CD8-positive, alpha-beta memory T cell (primary cell): ENCODE results near the gene IFI27L2. TPM values are rescaled to one million over a fixed set of nuclear protein-coding genes. Genes with fewer than 3 reads are reported as not detected.

ENCODE experiments used
- CTCF ChIA-PET: fragments of 350-600 bp; sonication (Branson Sonifier 250); formaldehyde crosslinking; loops from one replicate; lab custom pipeline; 2021; ENCODE audit warnings: antibody characterized with exemption; lab: Charles Lee
- POLR2A ChIA-PET: fragments of 350-600 bp; sonication (Branson Sonifier 250); formaldehyde crosslinking; loops from one replicate; lab custom pipeline; 2021; ENCODE audit warnings: antibody characterized with exemption; lab: Charles Lee
- DNase-seq, 5 donors: peaks; one replicate each; pipeline versions ENCODE4 v3.0.0 to v3.0.0-alpha.2; 2020 to 2022; ENCODE audit warnings: mixed read lengths in 1 of 5
- H3K27ac ChIP-seq: one replicate; pipeline ENCODE4 v1.7.0; 2013; ENCODE audit warnings: low read depth, mild to moderate bottlenecking, low read length, moderate library complexity
- H3K27me3 ChIP-seq: 2 replicates; pipeline ENCODE4 v1.7.0; 2013; ENCODE audit warnings: low read length, mild to moderate bottlenecking; ENCODE audit not compliant: insufficient read depth, poor library complexity, severe bottlenecking
- H3K36me3 ChIP-seq: 2 replicates; pipeline ENCODE4 v1.7.0; 2013; ENCODE audit warnings: mild to moderate bottlenecking, low read length, moderate library complexity; ENCODE audit not compliant: insufficient read depth
- H3K4me1 ChIP-seq: 2 replicates; pipeline ENCODE4 v1.7.0; 2013; ENCODE audit warnings: mild to moderate bottlenecking, low read length, moderate library complexity; ENCODE audit not compliant: insufficient read depth
- H3K4me3 ChIP-seq: 2 replicates; pipeline ENCODE4 v1.7.0; 2013; ENCODE audit warnings: mild to moderate bottlenecking, low read length
- H3K9me3 ChIP-seq: 2 replicates; pipeline ENCODE4 v1.7.0; 2013; ENCODE audit warnings: mild to moderate bottlenecking, low read length
- H3K27ac Mint-ChIP-seq, 8 donors: one replicate each; pipeline ENCODE4 v1.8.0; 2020 to 2021; ENCODE audit warnings: mixed read lengths in 8 of 8, mild to moderate bottlenecking in 6 of 8, inconsistent platforms in 3 of 8, moderate library complexity in 3 of 8
- H3K27me3 Mint-ChIP-seq, 2 donors: one replicate each; pipeline ENCODE4 v1.8.0; 2020 to 2021; ENCODE audit warnings: mixed read lengths in 2 of 2, mild to moderate bottlenecking in 1 of 2, moderate library complexity in 1 of 2
- H3K36me3 Mint-ChIP-seq, 3 donors: one replicate each; pipeline ENCODE4 v1.8.0; 2020 to 2021; ENCODE audit warnings: mixed read lengths in 3 of 3, inconsistent platforms in 1 of 3, mild to moderate bottlenecking in 1 of 3
- H3K4me1 Mint-ChIP-seq, 3 donors: one replicate each; pipeline ENCODE4 v1.8.0; 2020 to 2021; ENCODE audit warnings: mixed read lengths in 3 of 3, inconsistent platforms in 1 of 3, mild to moderate bottlenecking in 1 of 3
- H3K4me3 Mint-ChIP-seq, 7 donors: one replicate each; pipeline ENCODE4 v1.8.0; 2020 to 2021; ENCODE audit warnings: mixed read lengths in 7 of 7, mild to moderate bottlenecking in 6 of 7, moderate library complexity in 4 of 7, inconsistent platforms in 2 of 7
- H3K9me3 Mint-ChIP-seq, 5 donors: one replicate each; pipeline ENCODE4 v1.8.0; 2020 to 2022; ENCODE audit warnings: mixed read lengths in 5 of 5, mild to moderate bottlenecking in 3 of 5, moderate library complexity in 2 of 5, inconsistent platforms in 1 of 5
- polyA plus RNA-seq: library from polyadenylated mRNA; unstranded; fragments of 300-500 nt; fragmentation: Illumina TruSeq; gene quantifications from one replicate; pipeline ENCODE4 v1.2.3, GENCODE V29; 2021
- total RNA-seq, 2 experiments: library from RNA; stranded (reverse); gene quantifications; one replicate each; pipeline ENCODE4 v1.2.3, GENCODE V29; 2021

The IFI27L2 gene
- total and polyA plus RNA-seq, 3 experiments from 2014 or later, result 55.9 to 95.5 (median 58.5) TPM

- Histone ChIP-seq H3K4me1 (peaks cover 5% of the 10 kb centered on the region), H3K27ac (no peak overlapping the region), H3K36me3 (no peaks in the 10 kb centered on the region), H3K9me3 (no peaks in the 10 kb centered on the region), H3K4me3 (no peak overlapping the region), H3K27me3 (no peaks in the 10 kb centered on the region)
- H3K36me3 Mint-ChIP-seq, result peaks cover 0 to 9% (median 0%) of the 10 kb centered on the region in 3 donors
- DNase-seq, result no peak
- peaks cover 18 to 39% of the 10 kb centered on the region in 2 donors for H3K27me3 Mint-ChIP-seq
- H3K4me1 Mint-ChIP-seq, result peaks cover 2 to 6% (median 4%) of the 10 kb centered on the region in 3 donors
- H3K27ac Mint-ChIP-seq, result no peak overlapping the region
- ChIA-PET CTCF (interaction anchor here (1.2 to 2.1 kb wide), 2 partner anchors 16 to 27 kb away, joined by 4 to 8 read pairs; no protein-coding TSS in a partner anchor), POLR2A (no interaction called here)
- peak overlapping the region in 1 of 7 donors; percentile 5 for H3K4me3 Mint-ChIP-seq
- no peaks in the 10 kb centered on the region for H3K9me3 Mint-ChIP-seq
These were observed 23.3 kb upstream of the IFI27L2 start for GRCh38 chr14:94152676-94153075.

GRCh38 chr14:94145902-94146527 is 16.6 kb upstream of the IFI27L2 start:
- Histone ChIP-seq H3K4me3 (no peak overlapping the region), H3K36me3 (no peaks in the 10 kb centered on the region), H3K27me3 (no peaks in the 10 kb centered on the region), H3K27ac (no peak overlapping the region), H3K9me3 (no peaks in the 10 kb centered on the region), H3K4me1 (no peaks in the 10 kb centered on the region)
- peaks cover 17 to 27% (median 18%) of the 10 kb centered on the region in 3 donors for H3K4me1 Mint-ChIP-seq
- H3K36me3 Mint-ChIP-seq, result no peaks in the 10 kb centered on the region
- no peaks in the 10 kb centered on the region for H3K9me3 Mint-ChIP-seq
- H3K4me3 Mint-ChIP-seq, result peak overlapping the region in 1 of 7 donors; percentile 10
- ChIA-PET CTCF (interaction anchor here (1.2 to 2.1 kb wide), 2 partner anchors 9 to 34 kb away, joined by 3 to 15 read pairs; no protein-coding TSS in a partner anchor), POLR2A (no interaction called here)
- peaks cover 0 to 4% of the 10 kb centered on the region in 2 donors for H3K27me3 Mint-ChIP-seq
- no peak for DNase-seq
- peak overlapping the region in 4 of 8 donors; percentile 7 to 62 (median 16) for H3K27ac Mint-ChIP-seq

- Mint-ChIP-seq H3K27ac (no peak overlapping the region), H3K36me3 (no peaks in the 10 kb centered on the region), H3K9me3 (no peaks in the 10 kb centered on the region), H3K4me3 (no peak overlapping the region), H3K27me3 (no peaks in the 10 kb centered on the region), H3K4me1 (peaks cover 17 to 27% (median 18%) of the 10 kb centered on the region in 3 donors)
- Histone ChIP-seq H3K9me3 (no peaks in the 10 kb centered on the region), H3K4me1 (no peaks in the 10 kb centered on the region), H3K27ac (no peak overlapping the region), H3K36me3 (no peaks in the 10 kb centered on the region), H3K4me3 (no peak overlapping the region), H3K27me3 (no peaks in the 10 kb centered on the region)
- CTCF ChIA-PET, result interaction anchor here (2.1 kb wide), 1 partner anchor 8 kb away, joined by 15 read pairs; no protein-coding TSS in a partner anchor
- no peak for DNase-seq
- POLR2A ChIA-PET, result interaction anchor here (0.6 kb wide), 1 partner anchor 19 kb away, joined by 4 read pairs; no protein-coding TSS in a partner anchor
These were observed 15.4 kb upstream of the IFI27L2 start for GRCh38 chr14:94144765-94145164.

- no peak overlapping the region for H3K27ac Mint-ChIP-seq
- peaks cover 0 to 3% of the 10 kb centered on the region in 2 donors for H3K27me3 Mint-ChIP-seq
- Histone ChIP-seq H3K27me3 (no peaks in the 10 kb centered on the region), H3K36me3 (no peaks in the 10 kb centered on the region), H3K9me3 (no peaks in the 10 kb centered on the region), H3K4me1 (no peaks in the 10 kb centered on the region), H3K4me3 (no peak overlapping the region), H3K27ac (no peak overlapping the region)
- no peak for DNase-seq
- H3K4me1 Mint-ChIP-seq, result peaks cover 17 to 27% (median 18%) of the 10 kb centered on the region in 3 donors
- POLR2A ChIA-PET, result no interaction called here
- no peaks in the 10 kb centered on the region for H3K9me3 Mint-ChIP-seq
- CTCF ChIA-PET, result interaction anchor here (2.2 to 3.6 kb wide), 2 partner anchors 12 to 118 kb away, joined by 4 to 23 read pairs; partner anchors contain the start of gene OTUB2
- no peak overlapping the region for H3K4me3 Mint-ChIP-seq
- no peaks in the 10 kb centered on the region for H3K36me3 Mint-ChIP-seq
These were observed 14.3 kb upstream of the IFI27L2 start for GRCh38 chr14:94143711-94144110.

- Mint-ChIP-seq H3K27ac (peak overlapping the region in 1 of 8 donors; percentile 14), H3K4me1 (peaks cover 17 to 27% (median 18%) of the 10 kb centered on the region in 3 donors), H3K27me3 (peaks cover 0 to 4% of the 10 kb centered on the region in 2 donors), H3K9me3 (no peaks in the 10 kb centered on the region), H3K4me3 (no peak overlapping the region), H3K36me3 (no peaks in the 10 kb centered on the region)
- Histone ChIP-seq H3K4me1 (no peaks in the 10 kb centered on the region), H3K4me3 (no peak overlapping the region), H3K36me3 (no peaks in the 10 kb centered on the region), H3K27me3 (no peaks in the 10 kb centered on the region), H3K27ac (no peak overlapping the region), H3K9me3 (no peaks in the 10 kb centered on the region)
- no peak for DNase-seq
- POLR2A ChIA-PET, result no interaction called here
- CTCF ChIA-PET, result interaction anchor here (1.4 to 3.6 kb wide), 6 partner anchors 12 to 204 kb away, joined by 4 to 23 read pairs (median 8); partner anchors contain the start of gene OTUB2
These were observed 13.8 kb upstream of the IFI27L2 start for GRCh38 chr14:94143239-94143638.

GRCh38 chr14:94142836-94143235 is 13.4 kb upstream of the IFI27L2 start:
- H3K4me1 ChIP-seq, result no peaks in the 10 kb centered on the region
- Mint-ChIP-seq H3K4me1 (peaks cover 17 to 27% (median 18%) of the 10 kb centered on the region in 3 donors), H3K27me3 (peaks cover 0 to 4% of the 10 kb centered on the region in 2 donors), H3K9me3 (no peaks in the 10 kb centered on the region), H3K36me3 (no peaks in the 10 kb centered on the region), H3K27ac (no peak overlapping the region), H3K4me3 (no peak overlapping the region)
- H3K4me3 ChIP-seq, result no peak overlapping the region
- H3K9me3 ChIP-seq, result no peaks in the 10 kb centered on the region
- DNase-seq, result no peak
- peaks cover 3% of the 10 kb centered on the region for H3K27me3 ChIP-seq
- CTCF ChIA-PET, result interaction anchor here (1.4 to 3.6 kb wide), 6 partner anchors 11 to 203 kb away, joined by 4 to 23 read pairs (median 8); partner anchors contain the start of gene OTUB2
- H3K36me3 ChIP-seq, result no peaks in the 10 kb centered on the region
- no peak overlapping the region for H3K27ac ChIP-seq
- POLR2A ChIA-PET, result no interaction called here

GRCh38 chr14:94142247-94142646 is 12.8 kb upstream of the IFI27L2 start:
- Mint-ChIP-seq H3K4me3 (no peak overlapping the region), H3K27me3 (peaks cover 0 to 4% of the 10 kb centered on the region in 2 donors), H3K4me1 (peaks cover 12 to 23% (median 14%) of the 10 kb centered on the region in 3 donors), H3K36me3 (no peaks in the 10 kb centered on the region), H3K27ac (no peak overlapping the region), H3K9me3 (no peaks in the 10 kb centered on the region)
- no peaks in the 10 kb centered on the region for H3K4me1 ChIP-seq
- no peak overlapping the region for H3K4me3 ChIP-seq
- CTCF ChIA-PET, result interaction anchor here (1.4 to 3.6 kb wide), 6 partner anchors 11 to 203 kb away, joined by 4 to 23 read pairs (median 8); partner anchors contain the start of gene OTUB2
- no peak overlapping the region for H3K27ac ChIP-seq
- H3K36me3 ChIP-seq, result no peaks in the 10 kb centered on the region
- peaks cover 4% of the 10 kb centered on the region for H3K27me3 ChIP-seq
- POLR2A ChIA-PET, result no interaction called here
- H3K9me3 ChIP-seq, result no peaks in the 10 kb centered on the region
- no peak for DNase-seq

- Mint-ChIP-seq H3K27me3 (peaks cover 1 to 4% of the 10 kb centered on the region in 2 donors), H3K36me3 (no peaks in the 10 kb centered on the region), H3K4me3 (no peak overlapping the region), H3K9me3 (peaks cover 3 to 8% (median 3%) of the 10 kb centered on the region in 5 donors), H3K27ac (no peak overlapping the region), H3K4me1 (peaks cover 0 to 4% (median 0%) of the 10 kb centered on the region in 3 donors)
- no peak overlapping the region for H3K4me3 ChIP-seq
- peaks cover 4% of the 10 kb centered on the region for H3K27me3 ChIP-seq
- no peaks in the 10 kb centered on the region for H3K9me3 ChIP-seq
- DNase-seq, result no peak
- ChIA-PET POLR2A (interaction anchor here (0.7 kb wide), 1 partner anchor 25 kb away, joined by 5 read pairs; no protein-coding TSS in a partner anchor), CTCF (interaction anchor here (2.4 to 2.8 kb wide), 2 partner anchors 41 to 199 kb away, joined by 11 to 16 read pairs; no protein-coding TSS in a partner anchor)
- no peaks in the 10 kb centered on the region for H3K4me1 ChIP-seq
- H3K27ac ChIP-seq, result no peak overlapping the region
- H3K36me3 ChIP-seq, result no peaks in the 10 kb centered on the region
These were observed 10.0 kb upstream of the IFI27L2 start for GRCh38 chr14:94139421-94139820.
